Measurements from ENCODE around the gene THSD4. TPM values are rescaled to one million over a fixed set of nuclear protein-coding genes. Genes with fewer than 3 reads are reported as not detected.

THSD4 gene
- total RNA-seq, 1 donor from 2014 or later = 1.4 TPM

DNA sequence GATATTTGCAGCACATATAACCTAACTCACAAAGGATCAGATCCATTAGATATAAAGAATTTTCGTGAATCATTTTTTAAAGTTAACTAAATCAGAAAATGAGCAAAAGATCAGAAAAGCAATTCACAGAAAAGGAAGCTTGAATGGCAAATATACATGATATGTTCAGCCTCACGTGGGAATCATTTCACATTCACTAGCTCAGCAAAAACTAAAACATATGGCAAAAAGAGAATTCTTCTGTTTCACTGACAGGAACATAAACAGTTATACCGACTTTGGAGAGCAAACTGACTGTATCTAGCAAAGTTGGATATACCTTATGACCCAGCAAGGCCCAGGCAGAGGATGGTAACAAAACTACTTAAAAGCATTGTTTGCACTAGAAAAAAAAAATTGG is 661.0 kb downstream of the THSD4 start:
- TF ChIP-seq, protein P1, sequence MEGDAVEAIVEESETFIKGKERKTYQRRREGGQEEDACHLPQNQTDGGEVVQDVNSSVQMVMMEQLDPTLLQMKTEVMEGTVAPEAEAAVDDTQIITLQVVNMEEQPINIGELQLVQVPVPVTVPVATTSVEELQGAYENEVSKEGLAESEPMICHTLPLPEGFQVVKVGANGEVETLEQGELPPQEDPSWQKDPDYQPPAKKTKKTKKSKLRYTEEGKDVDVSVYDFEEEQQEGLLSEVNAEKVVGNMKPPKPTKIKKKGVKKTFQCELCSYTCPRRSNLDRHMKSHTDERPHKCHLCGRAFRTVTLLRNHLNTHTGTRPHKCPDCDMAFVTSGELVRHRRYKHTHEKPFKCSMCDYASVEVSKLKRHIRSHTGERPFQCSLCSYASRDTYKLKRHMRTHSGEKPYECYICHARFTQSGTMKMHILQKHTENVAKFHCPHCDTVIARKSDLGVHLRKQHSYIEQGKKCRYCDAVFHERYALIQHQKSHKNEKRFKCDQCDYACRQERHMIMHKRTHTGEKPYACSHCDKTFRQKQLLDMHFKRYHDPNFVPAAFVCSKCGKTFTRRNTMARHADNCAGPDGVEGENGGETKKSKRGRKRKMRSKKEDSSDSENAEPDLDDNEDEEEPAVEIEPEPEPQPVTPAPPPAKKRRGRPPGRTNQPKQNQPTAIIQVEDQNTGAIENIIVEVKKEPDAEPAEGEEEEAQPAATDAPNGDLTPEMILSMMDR (conservative IDR thresholded peaks at IDR 0.05) = no peak
- Mint-ChIP-seq H3K4me3 (no peak overlapping the region), H3K4me1 (peaks cover 8% of the 10 kb centered on the region), H3K27ac (ENCODE audit: unreplicated experiment) (no peak overlapping the region), H3K9me3 (no peaks in the 10 kb centered on the region), H3K27me3 (ENCODE audit: low read depth) (peaks cover 9% of the 10 kb centered on the region), H3K36me3 (ENCODE audit: low read depth) (no peaks in the 10 kb centered on the region)
- DNase-seq (ENCODE audit: low read depth, low spot score) = no peak

DNA sequence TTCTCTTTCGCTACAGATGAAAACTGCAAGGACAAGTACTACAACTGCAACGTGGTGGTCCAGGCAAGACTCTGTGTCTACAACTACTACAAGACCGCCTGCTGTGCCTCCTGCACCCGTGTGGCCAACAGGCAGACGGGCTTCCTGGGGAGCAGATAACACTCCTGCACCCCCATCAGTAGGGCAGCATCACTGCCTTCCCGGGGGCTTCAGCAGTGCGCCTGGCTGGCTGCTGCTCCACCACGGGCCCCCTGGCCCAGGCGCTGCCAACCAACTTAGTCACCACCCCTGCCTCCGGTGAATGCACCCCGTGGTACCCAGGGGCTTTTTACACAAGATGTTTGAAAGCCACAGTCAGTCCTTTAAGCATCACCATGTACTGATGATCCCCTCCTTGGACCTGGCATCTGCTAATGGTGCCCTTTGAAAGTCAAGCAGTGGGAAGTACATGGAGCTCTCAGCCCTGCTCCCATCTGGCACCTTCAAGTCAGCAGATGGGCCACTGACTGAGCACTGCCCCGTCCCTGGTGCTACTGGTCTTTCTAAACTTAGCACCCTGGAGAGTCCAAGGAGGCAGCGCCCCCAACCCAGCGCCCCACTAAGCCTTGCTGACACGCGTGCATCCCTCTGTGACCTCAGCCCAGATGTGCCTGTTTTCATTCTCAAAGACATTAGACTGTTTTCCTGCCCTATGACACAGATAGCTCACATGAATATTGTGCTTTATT is 662.1 kb downstream of the THSD4 start:
- Mint-ChIP-seq H3K27me3 (ENCODE audit: low read depth) (peaks cover 10% of the 10 kb centered on the region), H3K27ac (ENCODE audit: unreplicated experiment) (no peak overlapping the region), H3K9me3 (no peaks in the 10 kb centered on the region), H3K4me1 (peaks cover 8% of the 10 kb centered on the region), H3K36me3 (ENCODE audit: low read depth) (no peaks in the 10 kb centered on the region), H3K4me3 (no peak overlapping the region)
- DNase-seq (ENCODE audit: low read depth, low spot score) = no peak
- TF ChIP-seq, protein P1 (conservative IDR thresholded peaks at IDR 0.05) = no peak

DNA sequence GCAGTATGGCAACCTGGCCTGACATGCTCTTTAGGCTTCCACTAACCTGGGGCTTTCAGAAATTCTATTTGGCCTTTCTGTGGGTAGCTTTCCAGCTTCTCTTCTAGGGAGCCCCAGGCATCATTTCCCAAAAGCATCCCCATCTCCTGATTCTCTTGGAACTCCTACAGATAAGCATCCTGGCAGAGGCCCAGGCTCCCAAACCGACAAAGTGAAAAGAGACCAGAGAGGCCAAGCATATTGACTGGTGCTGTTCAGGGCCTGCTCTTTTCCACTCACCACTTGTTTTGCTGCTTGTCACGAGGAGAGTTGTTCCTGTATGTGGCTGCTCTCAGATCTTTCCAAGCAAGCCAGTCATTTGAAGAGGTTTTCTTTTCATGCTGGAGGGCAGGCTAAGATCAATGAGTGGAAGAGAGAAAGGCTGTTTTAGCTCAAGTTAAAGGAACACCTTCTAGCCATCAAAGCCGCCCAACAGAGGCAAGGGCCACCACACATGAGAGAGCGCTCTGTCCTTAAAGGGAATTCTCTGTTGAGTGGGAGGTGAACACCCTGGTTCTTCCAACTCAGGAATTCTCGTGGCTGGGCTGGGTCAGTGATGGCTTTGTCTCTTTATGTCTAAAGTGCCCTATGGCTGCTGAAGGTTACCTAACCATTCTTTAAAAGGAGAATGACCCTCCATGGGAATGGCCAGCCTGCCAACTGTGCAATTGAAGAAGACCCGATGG is 664.0 kb downstream of the THSD4 start:
- Mint-ChIP-seq H3K36me3 (ENCODE audit: low read depth) (no peaks in the 10 kb centered on the region), H3K4me3 (no peak overlapping the region), H3K27me3 (ENCODE audit: low read depth) (peaks cover 10% of the 10 kb centered on the region), H3K27ac (ENCODE audit: unreplicated experiment) (no peak overlapping the region), H3K4me1 (peaks cover 13% of the 10 kb centered on the region), H3K9me3 (no peaks in the 10 kb centered on the region)
- TF ChIP-seq, protein P1 (conservative IDR thresholded peaks at IDR 0.05) = no peak
- no peak for DNase-seq (ENCODE audit: low read depth, low spot score)

DNA sequence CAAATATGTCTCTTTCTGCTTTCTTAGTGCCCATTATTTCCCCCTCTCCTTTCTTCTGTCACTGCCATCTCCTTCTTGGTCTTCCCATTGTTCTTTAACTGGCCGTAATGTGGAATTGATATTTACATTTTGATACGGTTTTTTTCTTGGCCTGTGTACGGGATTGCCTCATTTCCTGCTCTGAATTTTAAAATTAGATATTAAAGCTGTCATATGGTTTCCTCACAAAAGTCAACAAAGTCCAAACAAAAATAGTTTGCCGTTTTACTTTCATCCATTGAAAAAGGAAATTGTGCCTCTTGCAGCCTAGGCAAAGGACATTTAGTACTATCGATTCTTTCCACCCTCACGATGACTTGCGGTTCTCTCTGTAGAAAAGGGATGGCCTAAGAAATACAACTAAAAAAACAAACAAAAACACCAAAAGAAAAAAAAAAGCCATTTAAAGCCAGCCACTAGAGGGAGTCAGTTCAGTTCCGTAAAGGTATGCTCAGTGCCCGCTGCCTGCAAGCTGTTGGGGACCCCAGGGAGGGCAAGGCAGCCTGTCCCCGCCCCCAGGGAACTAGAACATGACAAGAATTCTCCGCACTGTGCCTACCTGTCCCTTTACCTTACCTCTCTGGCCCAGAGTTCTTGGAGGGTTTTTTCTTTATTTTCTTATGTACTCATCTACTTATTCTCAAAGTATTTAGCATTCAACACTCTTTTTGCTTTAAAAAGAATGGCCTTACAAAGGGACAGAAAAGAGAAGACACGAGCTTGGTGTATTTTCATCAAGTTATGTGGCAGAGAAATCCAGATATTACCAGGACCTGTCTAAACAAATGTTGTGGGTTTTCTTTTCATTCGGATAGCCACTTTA is 665.1 kb downstream of the THSD4 start:
- no peaks in the 10 kb centered on the region for H3K36me3 Mint-ChIP-seq (ENCODE audit: low read depth)
- H3K4me3 Mint-ChIP-seq = no peak overlapping the region
- H3K27ac Mint-ChIP-seq (ENCODE audit: unreplicated experiment) = no peak overlapping the region
- H3K9me3 Mint-ChIP-seq = no peaks in the 10 kb centered on the region
- TF ChIP-seq, protein P1 (conservative IDR thresholded peaks at IDR 0.05) = peak; percentile 84
- peaks cover 10% of the 10 kb centered on the region for H3K27me3 Mint-ChIP-seq (ENCODE audit: low read depth)
- DNase-seq (ENCODE audit: low read depth, low spot score) = peak; percentile 23
- peaks cover 13% of the 10 kb centered on the region for H3K4me1 Mint-ChIP-seq

DNA sequence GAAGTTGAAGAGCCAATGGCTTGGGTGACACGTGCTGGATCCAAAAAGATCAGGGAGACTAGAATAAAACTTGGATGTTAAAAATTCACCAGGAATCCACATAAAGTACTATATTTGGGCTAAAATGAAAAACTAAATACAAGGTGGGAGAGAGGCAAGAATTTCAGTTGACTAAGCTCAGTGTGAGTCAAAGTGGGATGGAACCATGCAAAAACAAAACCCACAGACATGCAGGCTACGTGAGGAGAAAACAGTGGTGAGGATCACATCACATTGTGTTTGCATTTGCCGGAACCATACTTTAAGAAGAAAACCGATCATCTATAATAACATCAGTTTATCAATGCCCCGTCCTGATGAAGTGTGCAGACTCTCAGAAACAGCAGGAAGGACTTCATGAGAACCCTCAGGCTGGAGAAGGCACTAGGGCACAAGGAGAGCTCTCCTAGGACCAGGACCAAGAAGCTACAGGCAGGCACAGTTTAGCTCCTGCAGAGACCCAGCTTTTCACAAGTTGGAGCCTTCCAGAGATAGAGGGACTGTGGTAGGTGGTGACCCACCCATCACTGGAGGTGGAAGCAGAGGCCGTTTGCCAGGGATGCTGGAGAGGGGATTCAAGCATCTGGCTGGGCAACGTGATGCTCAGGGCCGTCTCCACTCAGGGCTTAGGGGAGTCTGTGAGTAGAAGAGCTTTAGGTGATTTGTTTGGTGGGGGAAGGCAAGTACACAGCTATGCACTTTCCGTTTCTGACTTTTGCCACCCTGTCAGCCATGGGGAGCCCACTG is 666.1 kb downstream of the THSD4 start:
- TF ChIP-seq, protein P1 (conservative IDR thresholded peaks at IDR 0.05) = no peak
- no peaks in the 10 kb centered on the region for H3K36me3 Mint-ChIP-seq (ENCODE audit: low read depth)
- peak overlapping the region; percentile 75 for H3K27ac Mint-ChIP-seq (ENCODE audit: unreplicated experiment)
- H3K27me3 Mint-ChIP-seq (ENCODE audit: low read depth) = peaks cover 10% of the 10 kb centered on the region
- peaks cover 13% of the 10 kb centered on the region for H3K4me1 Mint-ChIP-seq
- DNase-seq (ENCODE audit: low read depth, low spot score) = no peak
- no peaks in the 10 kb centered on the region for H3K9me3 Mint-ChIP-seq
- no peak overlapping the region for H3K4me3 Mint-ChIP-seq
